HepG2 (cell line): ENCODE measurements around the gene POLDIP3. TPM values are rescaled to one million over a fixed set of nuclear protein-coding genes. Genes with fewer than 3 reads are reported as not detected.

ENCODE experiments used
- CENPT ChIP-seq: sonication (generic); formaldehyde crosslinking; IDR thresholded peaks from 2 replicates; pipeline ENCODE4 v1.8.0; 2022; ENCODE audit warnings: low read depth, mild to moderate bottlenecking, moderate library complexity, missing genetic modification reagents
- ERF ChIP-seq: IDR thresholded peaks from 2 replicates; pipeline ENCODE4 v1.6.1; 2018; ENCODE audit warnings: missing biosample characterization, missing genetic modification reagents
- ESRRA ChIP-seq: sonication (generic); formaldehyde crosslinking; IDR thresholded peaks from 2 replicates; pipeline ENCODE4 v1.5.1; 2020; ENCODE audit warnings: mild to moderate bottlenecking, low read depth, missing genetic modification reagents
- FOSL1 ChIP-seq: sonication (generic); formaldehyde crosslinking; IDR thresholded peaks from 2 replicates; pipeline ENCODE4 v1.9.0; 2021; ENCODE audit warnings: missing genetic modification reagents, borderline replicate concordance
- IKZF4 ChIP-seq: sonication (generic); formaldehyde crosslinking; IDR thresholded peaks from 2 replicates; pipeline ENCODE4 v1.5.1; 2020; ENCODE audit warnings: borderline replicate concordance, mild to moderate bottlenecking, low read depth, missing genetic modification reagents; ENCODE audit errors: not compliant biosample characterization
- KDM4B ChIP-seq: sonication (generic); formaldehyde crosslinking; IDR thresholded peaks from 2 replicates; pipeline ENCODE4 v1.4.0; 2020; ENCODE audit warnings: missing genetic modification reagents
- POGZ ChIP-seq: sonication (generic); formaldehyde crosslinking; IDR thresholded peaks from 2 replicates; pipeline ENCODE4 v1.4.0; 2020; ENCODE audit warnings: mild to moderate bottlenecking, missing genetic modification reagents
- SRSF4 ChIP-seq: fragments of 200-400 bp; formaldehyde crosslinking; IDR thresholded peaks from one replicate; pipeline ENCODE4 v1.6.1; 2018; ENCODE audit warnings: mild to moderate bottlenecking, low read depth, low read length, moderate library complexity; ENCODE audit not compliant: poor library complexity, severe bottlenecking
- STAT5B ChIP-seq: sonication (generic); formaldehyde crosslinking; IDR thresholded peaks from 2 replicates; pipeline ENCODE4 v1.4.0; 2020; ENCODE audit warnings: missing genetic modification reagents
- TOE1 ChIP-seq: sonication (generic); formaldehyde crosslinking; IDR thresholded peaks from 2 replicates; pipeline ENCODE4 v1.4.0; 2020; ENCODE audit warnings: mild to moderate bottlenecking, missing genetic modification reagents
- ZFP41 ChIP-seq: sonication (generic); formaldehyde crosslinking; IDR thresholded peaks from 2 replicates; pipeline ENCODE4 v1.4.0; 2020; ENCODE audit warnings: mild to moderate bottlenecking, missing genetic modification reagents, borderline replicate concordance
- ZNF33A ChIP-seq: sonication (generic); formaldehyde crosslinking; IDR thresholded peaks from 2 replicates; pipeline ENCODE4 v1.5.1; 2020; ENCODE audit warnings: missing genetic modification reagents, mild to moderate bottlenecking, moderate library complexity, borderline replicate concordance
- ZNF33B ChIP-seq: sonication (generic); formaldehyde crosslinking; IDR thresholded peaks from 2 replicates; pipeline ENCODE4 v1.5.1; 2020; ENCODE audit warnings: mild to moderate bottlenecking, missing genetic modification reagents
- ZNF670 ChIP-seq: sonication (generic); formaldehyde crosslinking; IDR thresholded peaks from 2 replicates; pipeline ENCODE4 v1.8.0; 2022; ENCODE audit warnings: mild to moderate bottlenecking, missing genetic modification reagents, borderline replicate concordance
- ZNF768 ChIP-seq: sonication (generic); formaldehyde crosslinking; IDR thresholded peaks from 2 replicates; pipeline ENCODE4 v1.4.0; 2020; ENCODE audit warnings: missing genetic modification reagents
- ZSCAN29 ChIP-seq: sonication (generic); formaldehyde crosslinking; conservative IDR thresholded peaks from 2 replicates; pipeline ENCODE4 v1.4.0; 2020; ENCODE audit warnings: mild to moderate bottlenecking, missing genetic modification reagents
- polyA plus RNA-seq, 8 experiments: library from polyadenylated mRNA; depleted of rRNA in 3 of 8; stranded (reverse) in 7 of 8; unstranded in 1 of 8; fragments of >200 nt; fragmentation: Illumina TruSeq in 4 of 8; extraction: Trizol in 4 of 8; gene quantifications; 2 replicates each; pipeline versions ENCODE4 v1.2.1 to v1.2.3, GENCODE V29; 2011 to 2016; ENCODE audit warnings: low read depth in 4 of 8, missing spikeins in 1 of 8, mixed read lengths in 1 of 8; ENCODE audit not compliant: insufficient read depth in 1 of 8
- total RNA-seq, 5 experiments: library from RNA; depleted of rRNA; stranded (reverse); fragments of >200 nt; fragmentation: Illumina TruSeq; extraction: Trizol; gene quantifications; 2 replicates each; pipeline ENCODE4 v1.2.3, GENCODE V29; 2016; ENCODE audit warnings: low read depth in 1 of 5
- TF ChIP-seq, protein P1 (sequence below): sonication (generic); formaldehyde crosslinking; IDR thresholded peaks from 2 replicates; pipeline ENCODE4 v1.9.0; 2021; ENCODE audit warnings: missing genetic modification reagents, borderline replicate concordance
- TF ChIP-seq, protein P2 (sequence below): sonication (generic); formaldehyde crosslinking; IDR thresholded peaks from 2 replicates; pipeline ENCODE4 v1.8.1; 2022; ENCODE audit warnings: low read depth, mild to moderate bottlenecking, missing genetic modification reagents
- TF ChIP-seq, protein P3 (sequence below): sonication (generic); formaldehyde crosslinking; IDR thresholded peaks from 2 replicates; pipeline ENCODE4; 2020; ENCODE audit warnings: missing genetic modification reagents, mild to moderate bottlenecking, borderline replicate concordance
- TF ChIP-seq, protein P4 (sequence below): IDR thresholded peaks from 2 replicates; pipeline ENCODE4 v1.6.1; 2016

The POLDIP3 gene
- total and polyA plus RNA-seq, 2 of the 13 experiments (the other 11 are each of a cell fraction or from before 2014, with no cell fraction given) = 45.8 to 47.4 TPM

DNA sequence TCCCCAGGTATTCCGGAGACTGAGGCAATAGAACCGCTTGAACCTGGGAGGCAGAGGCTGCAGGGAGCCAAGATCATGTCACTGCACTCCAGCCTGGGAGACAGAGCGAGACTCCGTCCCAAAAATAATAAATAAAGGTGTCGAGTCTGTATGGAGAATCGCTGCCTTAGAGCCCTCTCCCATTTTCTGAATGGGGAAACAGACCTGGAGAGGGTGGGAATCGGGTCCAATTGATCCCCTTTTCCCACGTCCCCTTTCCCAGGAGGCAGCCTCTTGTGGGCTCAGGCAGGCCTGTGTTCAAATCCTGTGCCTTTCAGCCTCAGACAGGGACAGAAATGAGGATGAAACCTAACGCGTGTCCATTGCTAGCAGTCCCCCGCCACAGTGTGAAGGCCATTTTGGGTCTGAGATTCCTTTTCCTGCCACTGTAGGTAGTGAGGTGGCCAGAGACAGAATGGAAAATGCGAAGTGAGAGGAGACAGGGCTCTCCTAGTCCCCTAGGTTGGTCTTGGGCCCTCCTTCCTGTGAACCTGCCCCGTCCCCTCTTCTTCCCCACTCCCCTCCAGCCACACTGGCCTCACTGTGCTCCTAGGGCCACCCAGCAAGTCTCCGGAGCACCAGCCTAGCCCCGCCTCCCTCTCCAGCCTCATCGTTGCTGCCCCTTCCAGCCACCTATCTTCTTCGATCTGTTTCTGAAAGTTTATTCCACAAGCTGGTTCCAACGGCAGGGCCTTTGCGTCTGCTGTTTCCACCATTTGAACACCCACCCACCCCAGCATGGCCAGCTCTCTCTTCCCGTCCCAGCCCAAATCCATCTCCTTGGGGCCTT lies 2.7 kb upstream of the POLDIP3 start (continued):
- TF ChIP-seq, protein P1, sequence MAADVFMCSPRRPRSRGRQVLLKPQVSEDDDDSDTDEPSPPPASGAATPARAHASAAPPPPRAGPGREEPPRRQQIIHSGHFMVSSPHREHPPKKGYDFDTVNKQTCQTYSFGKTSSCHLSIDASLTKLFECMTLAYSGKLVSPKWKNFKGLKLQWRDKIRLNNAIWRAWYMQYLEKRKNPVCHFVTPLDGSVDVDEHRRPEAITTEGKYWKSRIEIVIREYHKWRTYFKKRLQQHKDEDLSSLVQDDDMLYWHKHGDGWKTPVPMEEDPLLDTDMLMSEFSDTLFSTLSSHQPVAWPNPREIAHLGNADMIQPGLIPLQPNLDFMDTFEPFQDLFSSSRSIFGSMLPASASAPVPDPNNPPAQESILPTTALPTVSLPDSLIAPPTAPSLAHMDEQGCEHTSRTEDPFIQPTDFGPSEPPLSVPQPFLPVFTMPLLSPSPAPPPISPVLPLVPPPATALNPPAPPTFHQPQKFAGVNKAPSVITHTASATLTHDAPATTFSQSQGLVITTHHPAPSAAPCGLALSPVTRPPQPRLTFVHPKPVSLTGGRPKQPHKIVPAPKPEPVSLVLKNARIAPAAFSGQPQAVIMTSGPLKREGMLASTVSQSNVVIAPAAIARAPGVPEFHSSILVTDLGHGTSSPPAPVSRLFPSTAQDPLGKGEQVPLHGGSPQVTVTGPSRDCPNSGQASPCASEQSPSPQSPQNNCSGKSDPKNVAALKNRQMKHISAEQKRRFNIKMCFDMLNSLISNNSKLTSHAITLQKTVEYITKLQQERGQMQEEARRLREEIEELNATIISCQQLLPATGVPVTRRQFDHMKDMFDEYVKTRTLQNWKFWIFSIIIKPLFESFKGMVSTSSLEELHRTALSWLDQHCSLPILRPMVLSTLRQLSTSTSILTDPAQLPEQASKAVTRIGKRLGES (CRISPR knock-in tag) = no peak
- TF ChIP-seq, protein P2, sequence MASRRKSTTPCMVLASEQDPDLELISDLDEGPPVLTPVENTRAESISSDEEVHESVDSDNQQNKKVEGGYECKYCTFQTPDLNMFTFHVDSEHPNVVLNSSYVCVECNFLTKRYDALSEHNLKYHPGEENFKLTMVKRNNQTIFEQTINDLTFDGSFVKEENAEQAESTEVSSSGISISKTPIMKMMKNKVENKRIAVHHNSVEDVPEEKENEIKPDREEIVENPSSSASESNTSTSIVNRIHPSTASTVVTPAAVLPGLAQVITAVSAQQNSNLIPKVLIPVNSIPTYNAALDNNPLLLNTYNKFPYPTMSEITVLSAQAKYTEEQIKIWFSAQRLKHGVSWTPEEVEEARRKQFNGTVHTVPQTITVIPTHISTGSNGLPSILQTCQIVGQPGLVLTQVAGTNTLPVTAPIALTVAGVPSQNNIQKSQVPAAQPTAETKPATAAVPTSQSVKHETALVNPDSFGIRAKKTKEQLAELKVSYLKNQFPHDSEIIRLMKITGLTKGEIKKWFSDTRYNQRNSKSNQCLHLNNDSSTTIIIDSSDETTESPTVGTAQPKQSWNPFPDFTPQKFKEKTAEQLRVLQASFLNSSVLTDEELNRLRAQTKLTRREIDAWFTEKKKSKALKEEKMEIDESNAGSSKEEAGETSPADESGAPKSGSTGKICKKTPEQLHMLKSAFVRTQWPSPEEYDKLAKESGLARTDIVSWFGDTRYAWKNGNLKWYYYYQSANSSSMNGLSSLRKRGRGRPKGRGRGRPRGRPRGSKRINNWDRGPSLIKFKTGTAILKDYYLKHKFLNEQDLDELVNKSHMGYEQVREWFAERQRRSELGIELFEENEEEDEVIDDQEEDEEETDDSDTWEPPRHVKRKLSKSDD (CRISPR knock-in tag) = no peak
- no peak for TF ChIP-seq ZNF33A (CRISPR knock-in tag)
- TF ChIP-seq POGZ (CRISPR knock-in tag) = no peak
- no peak for TF ChIP-seq ZNF33B
- TF ChIP-seq IKZF4 (CRISPR knock-in tag) = no peak
- no peak for TF ChIP-seq ZFP41
- TF ChIP-seq TOE1 (CRISPR knock-in tag) = no peak
- TF ChIP-seq ESRRA = no peak
- no peak for TF ChIP-seq FOSL1 (CRISPR knock-in tag)
- TF ChIP-seq, protein P3, sequence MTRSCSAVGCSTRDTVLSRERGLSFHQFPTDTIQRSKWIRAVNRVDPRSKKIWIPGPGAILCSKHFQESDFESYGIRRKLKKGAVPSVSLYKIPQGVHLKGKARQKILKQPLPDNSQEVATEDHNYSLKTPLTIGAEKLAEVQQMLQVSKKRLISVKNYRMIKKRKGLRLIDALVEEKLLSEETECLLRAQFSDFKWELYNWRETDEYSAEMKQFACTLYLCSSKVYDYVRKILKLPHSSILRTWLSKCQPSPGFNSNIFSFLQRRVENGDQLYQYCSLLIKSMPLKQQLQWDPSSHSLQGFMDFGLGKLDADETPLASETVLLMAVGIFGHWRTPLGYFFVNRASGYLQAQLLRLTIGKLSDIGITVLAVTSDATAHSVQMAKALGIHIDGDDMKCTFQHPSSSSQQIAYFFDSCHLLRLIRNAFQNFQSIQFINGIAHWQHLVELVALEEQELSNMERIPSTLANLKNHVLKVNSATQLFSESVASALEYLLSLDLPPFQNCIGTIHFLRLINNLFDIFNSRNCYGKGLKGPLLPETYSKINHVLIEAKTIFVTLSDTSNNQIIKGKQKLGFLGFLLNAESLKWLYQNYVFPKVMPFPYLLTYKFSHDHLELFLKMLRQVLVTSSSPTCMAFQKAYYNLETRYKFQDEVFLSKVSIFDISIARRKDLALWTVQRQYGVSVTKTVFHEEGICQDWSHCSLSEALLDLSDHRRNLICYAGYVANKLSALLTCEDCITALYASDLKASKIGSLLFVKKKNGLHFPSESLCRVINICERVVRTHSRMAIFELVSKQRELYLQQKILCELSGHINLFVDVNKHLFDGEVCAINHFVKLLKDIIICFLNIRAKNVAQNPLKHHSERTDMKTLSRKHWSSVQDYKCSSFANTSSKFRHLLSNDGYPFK (CRISPR knock-in tag) = no peak
- no peak for TF ChIP-seq STAT5B
- TF ChIP-seq SRSF4 = no peak
- no peak for TF ChIP-seq ZSCAN29 (CRISPR knock-in tag)
- TF ChIP-seq ERF (CRISPR knock-in tag) = peak; percentile 18; the same call in 1 of the 2 replicates
- TF ChIP-seq KDM4B = no peak
- TF ChIP-seq CENPT (CRISPR knock-in tag) = no peak
- no peak for TF ChIP-seq ZNF768 (CRISPR knock-in tag)
- TF ChIP-seq ZNF670 (CRISPR knock-in tag) = no peak
- TF ChIP-seq, protein P4, sequence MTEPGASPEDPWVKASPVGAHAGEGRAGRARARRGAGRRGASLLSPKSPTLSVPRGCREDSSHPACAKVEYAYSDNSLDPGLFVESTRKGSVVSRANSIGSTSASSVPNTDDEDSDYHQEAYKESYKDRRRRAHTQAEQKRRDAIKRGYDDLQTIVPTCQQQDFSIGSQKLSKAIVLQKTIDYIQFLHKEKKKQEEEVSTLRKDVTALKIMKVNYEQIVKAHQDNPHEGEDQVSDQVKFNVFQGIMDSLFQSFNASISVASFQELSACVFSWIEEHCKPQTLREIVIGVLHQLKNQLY = no peak
